ENCODE results near the gene CST1. TPM values are rescaled to one million over a fixed set of nuclear protein-coding genes. Genes with fewer than 3 reads are reported as not detected.
"Not testable (repeated sequence)": the region's sequence is repeated elsewhere in the genome, so short reads cannot be mapped to it uniquely, and the experiment has no call there.

CST1 gene
- total RNA-seq, 1 experiment from 2014 or later = not detected

DNA sequence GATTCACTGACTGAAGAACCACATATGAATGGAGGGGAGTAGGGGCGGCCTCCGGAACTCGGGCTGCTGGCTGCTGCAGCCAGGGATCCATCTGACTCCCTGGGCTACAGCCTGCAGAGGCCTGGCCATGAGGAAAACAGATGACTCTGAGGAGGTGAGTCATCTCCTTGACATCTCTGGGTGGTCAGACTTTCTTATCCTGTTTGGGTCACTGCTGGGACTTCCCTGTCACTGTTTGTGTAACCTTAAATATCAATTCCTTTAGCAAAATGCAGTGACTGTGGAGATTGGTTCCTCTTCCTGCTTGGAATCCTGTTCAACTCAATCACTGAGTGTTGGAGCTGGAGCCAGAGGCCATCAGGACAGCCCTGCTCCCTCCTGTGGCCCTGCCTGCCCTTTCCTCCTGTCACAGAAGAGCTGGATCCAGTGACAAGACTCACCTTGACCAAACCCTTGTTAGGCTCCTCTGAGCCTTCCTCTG lies 4.4 kb upstream of the CST1 start:
- peak; percentile 82 for DNase-seq (ENCODE audit: low read depth)

DNA sequence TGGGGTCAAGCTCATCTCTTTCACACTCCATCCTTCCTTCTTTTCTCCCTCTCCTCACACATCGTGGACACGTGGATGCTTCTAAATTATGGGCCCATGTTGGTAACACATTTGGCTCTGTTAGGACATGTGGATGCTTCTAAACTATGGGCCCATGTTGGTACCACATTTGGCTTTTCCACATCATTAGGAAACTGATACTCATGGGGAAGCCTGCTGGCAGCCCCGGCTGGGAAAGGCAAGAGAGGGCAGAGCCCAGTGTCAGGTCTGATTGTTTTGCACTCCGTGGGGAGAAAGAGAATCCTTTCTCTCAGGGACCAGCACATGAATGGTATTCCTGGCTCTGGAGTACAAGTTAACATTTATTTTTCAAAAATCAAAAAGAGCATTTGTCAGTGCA lies 4.0 kb upstream of the CST1 start:
- DNase-seq (ENCODE audit: low read depth) = no peak

- no peak for DNase-seq (ENCODE audit: low read depth)
Observed at GRCh38 chr20:23753589-23753988, 2.9 kb upstream of the CST1 start.

- no peak for DNase-seq (ENCODE audit: low read depth)
Observed at GRCh38 chr20:23753194-23753548, 2.4 kb upstream of the CST1 start.

DNA sequence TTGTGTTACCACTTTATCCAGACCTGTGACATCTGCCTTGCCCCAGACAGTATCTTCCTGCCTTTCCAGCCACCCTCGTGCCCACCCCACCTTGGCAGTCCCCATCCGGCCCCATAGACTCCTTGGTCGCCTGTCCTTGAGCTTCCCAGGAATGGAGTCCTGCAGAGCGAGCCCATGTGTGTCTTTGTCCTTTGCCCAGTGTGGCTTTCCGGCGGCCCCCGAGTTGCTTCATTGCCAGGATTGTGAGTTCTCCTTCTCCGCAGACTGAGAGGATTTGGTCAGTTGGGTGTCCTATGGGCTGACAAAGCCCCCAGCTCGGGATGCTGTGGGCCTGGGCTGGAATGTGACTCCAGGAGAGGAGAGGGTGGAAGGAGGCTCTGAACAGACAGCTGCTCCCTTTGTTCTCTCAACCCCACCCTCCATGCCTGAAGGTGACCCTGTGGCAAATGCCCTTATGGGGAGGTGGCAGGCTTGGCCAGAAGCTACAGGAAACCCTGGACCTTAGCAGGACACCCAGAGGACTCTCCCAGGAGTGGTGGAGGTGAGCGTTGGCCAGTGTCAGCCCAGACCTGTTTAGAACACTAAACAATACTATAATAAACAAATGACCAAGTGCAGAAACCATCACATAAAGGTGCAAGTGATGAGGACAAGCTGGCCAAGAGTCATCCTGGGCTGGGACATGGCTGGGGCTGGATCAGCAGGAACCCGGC lies 1.9 kb upstream of the CST1 start:
- no peak for DNase-seq (ENCODE audit: low read depth)

DNA sequence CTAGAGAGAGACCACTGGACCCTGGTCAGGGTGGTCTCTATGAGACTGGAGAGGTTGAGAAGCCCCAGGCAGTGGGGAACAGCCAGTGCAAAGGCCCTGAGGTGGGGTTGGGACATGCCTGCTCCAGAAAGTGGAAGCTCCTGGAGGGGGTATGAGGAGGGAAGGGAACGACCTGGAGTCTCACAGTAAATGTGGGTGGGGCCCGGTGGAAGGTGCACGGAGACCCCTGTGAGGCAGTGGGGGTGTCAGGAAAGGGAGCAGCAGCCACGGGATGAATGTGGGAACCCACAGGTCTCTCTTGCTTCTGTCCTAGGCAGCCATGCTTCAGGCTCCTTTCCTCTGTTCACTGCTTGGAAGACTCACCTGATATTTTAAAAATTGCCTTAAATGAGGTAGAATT lies 1.3 kb upstream of the CST1 start:
- no peak for DNase-seq (ENCODE audit: low read depth)

DNA sequence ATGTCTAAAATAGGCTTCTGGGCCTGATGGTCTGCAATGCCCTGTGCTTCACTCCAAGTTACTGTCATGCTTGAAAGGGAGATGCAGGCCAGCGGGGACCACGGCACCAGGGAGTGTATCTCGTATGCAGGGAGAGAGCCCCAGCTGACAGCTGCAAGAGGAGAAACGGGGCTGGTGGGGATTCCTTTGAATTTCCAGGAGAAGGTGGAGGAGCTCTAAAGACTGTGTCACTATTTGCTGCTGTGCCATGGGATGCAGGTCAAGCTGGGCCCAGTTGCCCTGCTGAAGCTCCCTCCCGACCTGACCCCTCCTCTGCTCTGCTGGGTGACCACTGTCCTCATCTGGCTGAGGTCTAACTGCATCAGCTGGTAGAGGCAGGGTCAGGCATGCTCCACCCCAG lies 989 bp downstream of the CST1 start:
- no peak for DNase-seq (ENCODE audit: low read depth)

GRCh38 chr20:23748975-23749374 lies 1.8 kb downstream of the CST1 start:
- not testable (repeated sequence) for DNase-seq (ENCODE audit: low read depth)

GRCh38 chr20:23747551-23747950 lies 3.2 kb downstream of the CST1 start:
- not testable (repeated sequence) for DNase-seq (ENCODE audit: low read depth)

GRCh38 chr20:23747092-23747491 lies 3.6 kb downstream of the CST1 start:
- not testable (repeated sequence) for DNase-seq (ENCODE audit: low read depth)

DNA sequence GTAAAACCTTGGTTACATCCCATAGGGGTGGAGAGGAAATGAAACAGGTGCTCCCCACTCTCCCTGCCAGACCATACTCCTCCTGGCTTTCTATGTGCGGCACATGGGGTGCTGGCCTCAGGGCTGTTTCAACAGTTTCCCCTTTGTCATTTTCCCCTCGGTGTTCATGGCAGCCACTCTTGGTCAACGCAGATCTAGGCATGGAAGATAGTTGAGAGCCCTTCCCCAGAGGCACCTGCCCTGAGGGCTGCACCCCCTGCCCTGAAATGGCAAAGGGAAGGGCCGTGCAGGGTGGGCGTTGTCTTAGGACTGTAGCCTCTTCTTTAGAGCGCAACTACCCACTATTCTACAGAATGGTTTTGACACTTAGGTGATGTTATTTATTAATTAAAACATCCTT lies 4.4 kb downstream of the CST1 start:
- DNase-seq (ENCODE audit: low read depth) = no peak

DNA sequence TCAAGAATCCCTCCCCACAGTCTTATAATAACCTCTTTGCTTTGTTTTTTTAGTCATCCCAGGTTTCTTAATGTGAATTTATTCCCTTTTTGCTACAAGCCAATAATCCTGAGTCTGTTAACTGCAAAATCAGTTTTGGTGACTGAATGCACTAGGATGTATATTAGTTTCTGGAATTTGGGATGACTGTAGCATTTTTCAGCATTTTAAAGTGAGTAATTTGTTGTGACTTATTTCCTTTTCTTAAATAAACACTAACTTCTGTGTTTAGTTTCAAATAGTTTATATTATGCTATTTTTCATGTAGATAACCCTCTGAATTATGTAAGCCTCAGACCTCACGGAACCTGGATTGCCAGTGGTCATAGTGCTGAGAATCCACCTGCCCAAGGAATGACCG lies 5.5 kb downstream of the CST1 start:
- no peak for DNase-seq (ENCODE audit: low read depth)

- DNase-seq (ENCODE audit: low read depth) = no peak
Observed at GRCh38 chr20:23744817-23745216, 5.9 kb downstream of the CST1 start.

DNA sequence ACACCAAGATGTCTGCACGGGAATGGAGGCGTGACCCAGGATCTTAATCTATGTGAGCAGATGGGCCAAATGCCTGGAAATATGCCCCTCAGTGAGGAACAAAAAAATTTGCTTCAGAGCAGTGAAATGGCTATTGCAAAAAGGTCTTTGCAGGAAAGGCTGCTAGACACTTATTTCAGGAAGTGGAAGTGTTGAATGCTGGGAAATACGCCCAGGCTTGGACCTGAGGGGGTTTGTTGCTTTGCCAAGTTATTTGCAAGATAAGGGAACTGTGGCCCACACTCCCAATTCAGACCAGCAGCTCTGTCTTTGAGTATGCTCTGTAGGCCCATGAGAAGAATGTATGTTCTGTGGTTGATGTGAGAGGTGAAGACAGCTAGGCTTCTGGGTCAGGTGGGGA lies 15.3 kb downstream of the CST1 start:
- not testable (repeated sequence) for DNase-seq (ENCODE audit: low read depth)

DNA sequence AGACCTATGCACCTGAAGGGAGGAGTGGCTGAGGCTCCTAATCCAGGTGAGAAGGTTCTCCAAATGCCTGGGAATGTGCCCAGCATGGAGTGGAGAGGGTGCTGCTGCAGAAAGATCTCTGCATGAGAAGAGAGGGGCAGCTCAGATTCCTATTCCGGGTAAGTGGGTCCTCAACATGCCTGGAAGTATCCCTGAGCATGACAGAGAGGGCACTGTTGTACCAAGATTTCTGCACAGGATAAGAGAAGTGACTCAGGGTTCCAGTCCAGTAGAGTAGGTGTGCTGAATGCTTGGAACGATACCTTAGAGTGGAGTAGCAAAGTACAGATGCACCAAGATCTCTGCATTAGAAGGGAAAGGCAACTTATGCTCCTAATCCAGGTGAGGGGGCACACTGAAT lies 15.8 kb downstream of the CST1 start:
- not testable (repeated sequence) for DNase-seq (ENCODE audit: low read depth)

DNA sequence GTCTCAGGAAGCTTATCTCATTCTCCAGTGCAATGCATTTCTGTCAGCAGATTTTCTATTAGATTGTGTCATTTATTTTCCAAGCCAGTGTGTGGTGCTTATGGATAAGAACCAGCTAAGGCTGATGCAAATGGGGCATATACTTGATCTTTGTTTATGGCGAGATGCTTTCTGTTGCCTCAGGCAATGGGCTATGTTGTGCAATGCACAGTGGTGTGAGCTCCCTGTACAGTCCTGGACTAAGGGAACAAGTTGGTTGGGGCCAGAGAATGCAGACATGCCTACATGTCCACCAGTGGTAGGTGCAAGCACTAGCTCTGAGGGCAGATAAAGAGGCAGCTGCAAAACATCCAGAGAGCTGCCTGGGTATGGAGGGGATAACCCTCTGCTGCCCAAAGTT lies 16.3 kb downstream of the CST1 start:
- DNase-seq (ENCODE audit: low read depth) = not testable (repeated sequence)

GRCh38 chr20:23727016-23727415 lies 23.7 kb downstream of the CST1 start:
- no peak for DNase-seq (ENCODE audit: low read depth)

DNA sequence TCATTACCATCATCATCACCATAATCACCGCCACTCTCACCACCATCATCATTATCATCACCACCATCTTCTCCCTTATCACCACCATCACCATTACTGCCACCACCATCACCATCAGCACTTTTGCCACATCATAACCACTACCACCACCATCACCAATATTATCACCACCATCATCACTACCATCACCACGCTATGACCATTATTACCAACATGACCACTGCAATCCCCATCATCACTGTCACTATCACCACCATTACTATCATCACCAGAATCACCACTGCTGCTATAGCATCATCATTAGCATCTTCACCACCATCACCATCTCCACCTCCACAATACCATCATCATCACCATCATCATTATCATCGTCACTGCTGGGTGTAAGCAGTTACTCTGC lies 25.6 kb downstream of the CST1 start:
- no peak for DNase-seq (ENCODE audit: low read depth)

GRCh38 chr20:23723659-23724307 lies 27.0 kb downstream of the CST1 start:
- DNase-seq (ENCODE audit: low read depth) = peak; percentile 14

DNA sequence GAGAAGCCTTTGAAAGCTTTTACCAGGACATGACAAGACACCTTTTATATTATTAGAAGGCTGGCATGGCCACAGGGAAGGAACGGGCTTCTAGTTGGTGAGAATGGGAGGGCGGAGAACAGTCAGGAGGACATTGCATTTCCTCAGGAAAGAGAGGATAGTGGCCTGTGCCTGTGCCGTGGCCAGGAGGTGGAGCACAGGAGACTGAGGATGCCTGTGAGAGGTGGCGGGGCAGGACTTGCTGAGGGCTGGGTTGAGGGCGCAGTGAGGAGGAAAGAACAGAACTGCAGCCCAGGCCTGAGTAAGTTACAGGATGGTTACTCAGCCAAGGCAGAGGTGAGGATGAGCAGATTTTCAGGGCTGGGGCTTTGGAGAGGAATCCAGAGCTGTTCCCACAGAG lies 27.9 kb downstream of the CST1 start:
- not testable (repeated sequence) for DNase-seq (ENCODE audit: low read depth)

DNA sequence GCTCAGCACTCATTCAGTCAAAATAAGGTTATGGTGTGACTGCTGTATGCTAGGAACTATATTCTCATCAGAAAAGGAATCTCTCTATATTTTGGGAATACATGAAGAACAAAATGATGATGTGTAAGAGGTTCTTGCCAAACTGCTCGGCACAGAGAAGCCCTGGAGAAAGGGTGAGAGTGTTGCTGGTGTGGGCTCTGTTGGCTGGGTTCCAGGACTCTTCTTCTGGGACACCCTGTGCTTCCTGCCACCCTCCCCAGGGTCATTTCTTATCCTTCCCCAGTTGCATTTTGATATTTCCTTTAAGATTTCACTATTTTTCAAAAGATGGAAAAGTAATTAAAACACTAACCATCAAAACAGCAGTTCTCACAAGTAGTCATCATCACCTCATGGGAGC lies 28.8 kb downstream of the CST1 start:
- no peak for DNase-seq (ENCODE audit: low read depth)

DNA sequence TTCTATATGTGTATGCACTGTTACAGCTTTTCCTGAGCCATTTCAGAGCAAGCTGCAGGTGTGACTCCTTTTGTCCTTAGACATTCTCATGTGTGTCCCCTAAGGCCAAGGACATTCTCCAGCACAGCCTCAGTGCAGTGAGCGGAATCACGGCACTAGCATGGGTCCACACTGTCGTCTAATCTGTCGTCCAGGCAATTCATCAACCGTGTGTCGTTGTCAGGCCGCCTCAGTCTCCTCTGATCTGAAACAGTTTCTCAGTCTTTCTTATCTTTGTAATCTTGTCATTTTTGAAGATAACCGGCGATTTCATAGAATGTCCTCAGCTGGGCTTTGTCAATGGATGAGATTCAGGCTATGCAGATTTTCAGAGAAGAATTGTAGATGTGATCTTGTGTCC lies 31.4 kb downstream of the CST1 start:
- DNase-seq (ENCODE audit: low read depth) = not testable (repeated sequence)

DNA sequence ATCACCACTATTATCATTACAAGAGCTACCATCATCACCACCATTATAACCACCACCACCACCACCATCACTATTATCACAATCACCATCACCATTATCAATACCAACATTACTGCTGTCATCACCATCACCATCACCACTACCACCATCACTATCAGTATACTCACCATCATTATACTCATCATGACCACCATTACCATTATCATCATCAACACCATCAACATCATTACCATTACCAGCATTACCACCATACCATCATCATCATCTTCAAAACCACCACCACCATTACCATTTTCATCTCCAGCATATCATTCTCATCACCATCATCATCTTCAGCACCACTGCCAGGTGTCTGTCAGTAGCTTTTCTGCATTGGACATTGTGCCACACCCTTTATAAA lies 39.0 kb downstream of the CST1 start:
- not testable (repeated sequence) for DNase-seq (ENCODE audit: low read depth)
